Omental fat pad (tissue), 4 donors: ENCODE measurements around the gene RAB14. TPM values are rescaled to one million over a fixed set of nuclear protein-coding genes. Genes with fewer than 3 reads are reported as not detected.

Source experiments
- ATAC-seq: fragments of 150-250 bp; one replicate; pipeline ENCODE4 v1.9.1; 2016; ENCODE audit warnings: mild to moderate bottlenecking, moderate library complexity; ENCODE audit not compliant: low FRiP score
- DNase-seq: peaks from one replicate; pipeline ENCODE4 v3.0.0-alpha.2; 2019; ENCODE audit warnings: low spot score
- total RNA-seq, 4 donors: library from RNA; depleted of rRNA; stranded (reverse); fragments of >200 nt; gene quantifications; one replicate each; pipeline ENCODE4 v1.1.0, GENCODE V29; 2016
- TF ChIP-seq, protein P1 (sequence below), 3 donors: fragments of 450-650 bp; IDR thresholded peaks; one replicate each; pipeline ENCODE4 v1.5.1; 2016 to 2017; ENCODE audit warnings: antibody characterized with exemption in 3 of 3, mild to moderate bottlenecking in 3 of 3, moderate library complexity in 2 of 3

The RAB14 gene
- total RNA-seq, 4 donors from 2014 or later = 31.0 to 44.8 (median 35.6) TPM

DNA sequence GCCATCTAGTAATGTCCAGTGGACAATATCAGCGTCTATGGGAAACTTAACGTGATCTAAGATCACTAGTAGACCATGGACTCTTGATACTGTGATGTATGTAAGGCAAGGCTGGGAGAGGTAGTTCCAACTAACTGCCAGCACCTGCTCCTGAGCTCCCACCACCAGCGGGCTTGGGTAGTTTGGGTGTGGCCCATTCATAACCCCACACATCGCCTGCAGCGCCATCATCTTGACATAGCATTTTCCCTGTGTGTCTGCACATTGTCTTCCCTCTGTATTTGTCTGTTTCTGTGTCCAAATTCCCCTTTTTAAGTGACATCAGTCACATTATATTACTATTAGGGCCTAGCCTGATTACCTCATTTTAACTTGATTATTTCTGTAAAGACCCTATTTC is 38.2 kb upstream of the RAB14 start:
- DNase-seq = no peak
- no peak for ATAC-seq
- TF ChIP-seq, protein P1, sequence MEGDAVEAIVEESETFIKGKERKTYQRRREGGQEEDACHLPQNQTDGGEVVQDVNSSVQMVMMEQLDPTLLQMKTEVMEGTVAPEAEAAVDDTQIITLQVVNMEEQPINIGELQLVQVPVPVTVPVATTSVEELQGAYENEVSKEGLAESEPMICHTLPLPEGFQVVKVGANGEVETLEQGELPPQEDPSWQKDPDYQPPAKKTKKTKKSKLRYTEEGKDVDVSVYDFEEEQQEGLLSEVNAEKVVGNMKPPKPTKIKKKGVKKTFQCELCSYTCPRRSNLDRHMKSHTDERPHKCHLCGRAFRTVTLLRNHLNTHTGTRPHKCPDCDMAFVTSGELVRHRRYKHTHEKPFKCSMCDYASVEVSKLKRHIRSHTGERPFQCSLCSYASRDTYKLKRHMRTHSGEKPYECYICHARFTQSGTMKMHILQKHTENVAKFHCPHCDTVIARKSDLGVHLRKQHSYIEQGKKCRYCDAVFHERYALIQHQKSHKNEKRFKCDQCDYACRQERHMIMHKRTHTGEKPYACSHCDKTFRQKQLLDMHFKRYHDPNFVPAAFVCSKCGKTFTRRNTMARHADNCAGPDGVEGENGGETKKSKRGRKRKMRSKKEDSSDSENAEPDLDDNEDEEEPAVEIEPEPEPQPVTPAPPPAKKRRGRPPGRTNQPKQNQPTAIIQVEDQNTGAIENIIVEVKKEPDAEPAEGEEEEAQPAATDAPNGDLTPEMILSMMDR (IDR thresholded peaks at IDR 0.05) = no peak

DNA sequence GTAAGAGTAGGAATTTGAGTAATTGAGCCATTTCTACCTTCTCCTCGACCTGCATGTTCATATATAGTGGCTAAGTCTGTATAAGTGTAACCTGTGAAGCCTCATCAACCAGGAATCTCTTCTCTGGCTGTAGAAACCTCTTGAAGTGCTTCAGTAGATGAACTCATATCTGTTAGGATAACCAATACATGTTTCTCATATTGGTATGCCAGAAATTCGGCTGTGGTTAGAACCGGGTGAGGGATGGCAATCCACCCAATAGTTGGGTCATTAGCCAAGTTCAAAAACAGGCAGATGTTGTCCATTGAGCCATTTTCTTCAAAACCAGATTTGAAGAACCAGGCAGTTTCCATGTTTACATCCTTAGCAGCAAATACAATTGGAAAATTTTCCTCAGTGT is 37.4 kb upstream of the RAB14 start:
- TF ChIP-seq, protein P1 (IDR thresholded peaks at IDR 0.05) = no peak
- DNase-seq (no peak), ATAC-seq (no peak)

DNA sequence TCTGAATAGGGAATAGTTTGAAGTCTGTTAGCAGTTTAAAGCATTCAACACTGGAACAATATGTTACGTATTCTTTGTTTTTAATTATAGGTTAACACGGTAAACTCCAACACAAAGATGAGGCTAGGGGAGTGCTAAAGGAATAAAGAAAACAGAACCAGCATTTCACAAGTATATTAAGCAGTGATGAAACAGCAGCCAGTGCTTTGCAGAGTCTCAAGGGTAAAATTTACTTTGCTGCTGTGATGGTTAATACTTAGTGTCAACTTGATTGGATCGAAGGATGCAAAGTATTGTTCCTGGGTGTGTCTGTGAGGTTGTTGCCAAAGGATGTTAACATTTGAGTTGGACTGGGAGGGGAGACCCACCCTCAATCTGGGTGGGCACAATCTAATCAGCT is 36.2 kb upstream of the RAB14 start:
- no peak for DNase-seq
- TF ChIP-seq, protein P1 (IDR thresholded peaks at IDR 0.05) = no peak
- ATAC-seq = no peak

DNA sequence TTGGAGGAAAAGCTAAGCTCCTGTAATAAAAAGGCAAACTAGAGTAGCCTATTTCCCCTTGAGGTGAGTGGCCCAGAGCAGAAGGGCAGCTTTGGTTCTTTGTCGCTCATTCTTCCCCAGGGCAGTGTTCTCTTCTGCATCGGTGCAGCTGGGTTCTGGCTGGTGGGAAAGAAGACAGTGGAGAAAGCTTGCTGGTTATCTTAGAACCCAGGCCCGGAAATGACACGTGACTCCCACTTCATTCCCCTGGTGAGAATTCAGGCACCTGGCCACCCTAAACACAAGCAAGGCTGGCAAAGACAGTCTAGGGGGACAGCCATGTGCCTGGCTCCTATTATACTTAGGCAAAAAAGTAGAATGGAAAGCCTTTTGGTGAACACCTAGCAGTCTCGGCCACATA is 33.8 kb upstream of the RAB14 start:
- TF ChIP-seq, protein P1 (IDR thresholded peaks at IDR 0.05) = no peak
- ATAC-seq (no peak), DNase-seq (no peak)

DNA sequence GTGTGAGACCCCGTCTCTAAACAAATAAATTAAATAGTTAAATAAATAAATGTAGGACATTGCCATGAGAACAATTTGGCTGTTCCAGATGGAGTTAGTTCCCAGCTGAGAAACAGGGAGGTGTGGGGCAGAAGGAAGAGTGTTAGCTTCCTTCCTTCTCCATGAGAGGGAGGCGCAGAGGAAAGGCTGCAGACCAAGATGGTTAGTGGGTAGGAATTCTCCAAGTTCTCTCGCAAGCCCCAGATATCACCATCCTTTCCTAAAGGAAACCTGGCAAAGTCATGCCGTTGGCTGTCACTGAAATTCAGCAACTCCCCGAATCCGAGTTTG is 33.1 kb upstream of the RAB14 start:
- ATAC-seq (no peak), DNase-seq (no peak)
- TF ChIP-seq, protein P1 (IDR thresholded peaks at IDR 0.05) = no peak

DNA sequence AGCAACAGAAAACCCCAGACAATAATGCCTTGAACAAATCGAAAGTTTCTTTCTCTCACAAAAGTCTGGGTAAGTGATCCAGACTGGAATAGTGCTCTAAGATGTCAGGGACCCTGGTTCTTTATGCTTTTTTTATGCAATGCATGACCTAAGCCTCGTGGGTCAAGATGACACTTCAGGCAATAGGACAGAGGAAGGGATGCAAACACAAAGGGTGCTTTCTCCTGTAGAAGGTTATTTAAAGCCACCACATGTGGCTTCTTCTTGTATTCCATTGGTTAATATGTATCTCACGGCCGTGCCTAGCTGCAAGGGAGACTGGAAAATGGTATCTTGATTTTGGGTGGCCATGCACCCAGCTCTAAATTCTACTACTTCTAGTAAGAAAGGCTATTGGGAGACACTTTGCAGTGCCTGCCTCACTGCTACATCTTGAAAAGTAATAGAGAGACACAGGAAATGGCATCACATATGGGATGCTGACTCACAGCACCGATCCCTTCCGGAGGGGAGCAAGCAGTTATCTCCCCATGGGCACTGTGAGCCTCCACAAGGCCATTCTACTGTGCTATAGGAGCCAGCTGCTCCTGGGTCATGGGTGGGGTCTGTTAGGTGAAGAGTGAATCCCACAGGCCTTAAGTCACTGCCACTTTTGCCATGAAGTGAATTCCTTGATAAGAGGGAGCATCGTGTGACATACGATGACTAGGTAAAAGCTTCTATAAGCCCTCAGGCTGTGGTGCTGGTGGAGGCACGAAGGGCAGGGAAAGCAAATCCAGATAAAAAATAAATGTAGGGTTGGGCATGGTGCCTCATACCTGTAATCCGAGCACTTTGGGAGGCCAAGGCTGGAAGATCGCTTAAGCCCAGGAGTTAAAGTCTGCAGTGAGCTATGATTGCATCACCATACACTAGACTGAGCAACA is 32.5 kb upstream of the RAB14 start:
- TF ChIP-seq, protein P1 (IDR thresholded peaks at IDR 0.05) = no peak
- DNase-seq (no peak), ATAC-seq (no peak)

DNA sequence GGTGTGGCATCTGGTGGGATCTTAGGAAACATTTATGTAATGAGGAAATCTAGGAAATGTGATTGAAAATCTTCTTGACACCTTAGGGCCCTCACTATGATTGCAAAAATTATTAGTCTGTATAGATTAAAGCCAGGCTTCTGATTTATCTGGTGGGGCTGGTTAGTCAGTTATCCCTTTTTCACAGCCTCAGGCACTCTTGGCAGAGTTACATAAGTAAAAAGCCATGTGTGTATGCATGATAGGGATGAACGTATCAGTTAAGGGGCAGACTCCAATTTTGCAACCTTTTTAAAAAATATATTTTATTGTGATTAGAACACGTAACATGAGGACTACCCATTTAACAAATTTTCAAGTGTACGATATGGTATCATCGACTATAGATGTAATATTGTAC is 30.6 kb upstream of the RAB14 start:
- ATAC-seq (no peak), DNase-seq (no peak)
- TF ChIP-seq, protein P1 (IDR thresholded peaks at IDR 0.05) = no peak
